GM19099 (cell line): Measurements from ENCODE around the gene OSBPL6.

Experiments
- POLR2A ChIP-seq: IDR thresholded peaks from 3 replicates; pipeline ENCODE4 v1.6.1; 2011; ENCODE audit warnings: low read depth; ENCODE audit not compliant: insufficient read length; ENCODE audit errors: extremely low read depth

Gene OSBPL6

DNA sequence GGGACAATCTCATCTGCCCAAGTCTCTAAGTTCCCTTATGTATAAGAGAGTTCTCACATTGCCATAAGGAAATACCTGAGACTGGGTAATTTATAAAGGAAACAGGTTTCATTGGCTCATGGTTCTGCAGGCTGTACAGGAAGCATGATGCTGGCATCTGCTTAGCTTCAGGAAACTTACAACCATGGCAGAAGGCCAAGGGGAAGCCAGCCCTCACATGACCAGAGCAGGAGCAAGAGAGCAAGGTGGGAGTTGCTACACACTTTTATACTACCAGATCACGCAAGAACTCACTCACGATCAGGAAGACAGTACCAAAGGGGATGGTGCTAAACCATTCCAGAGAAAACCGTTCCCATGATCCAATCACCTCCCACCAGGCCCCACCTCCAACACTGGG, 182.7 kb downstream of the OSBPL6 start:
- no peak for TF ChIP-seq POLR2A

DNA sequence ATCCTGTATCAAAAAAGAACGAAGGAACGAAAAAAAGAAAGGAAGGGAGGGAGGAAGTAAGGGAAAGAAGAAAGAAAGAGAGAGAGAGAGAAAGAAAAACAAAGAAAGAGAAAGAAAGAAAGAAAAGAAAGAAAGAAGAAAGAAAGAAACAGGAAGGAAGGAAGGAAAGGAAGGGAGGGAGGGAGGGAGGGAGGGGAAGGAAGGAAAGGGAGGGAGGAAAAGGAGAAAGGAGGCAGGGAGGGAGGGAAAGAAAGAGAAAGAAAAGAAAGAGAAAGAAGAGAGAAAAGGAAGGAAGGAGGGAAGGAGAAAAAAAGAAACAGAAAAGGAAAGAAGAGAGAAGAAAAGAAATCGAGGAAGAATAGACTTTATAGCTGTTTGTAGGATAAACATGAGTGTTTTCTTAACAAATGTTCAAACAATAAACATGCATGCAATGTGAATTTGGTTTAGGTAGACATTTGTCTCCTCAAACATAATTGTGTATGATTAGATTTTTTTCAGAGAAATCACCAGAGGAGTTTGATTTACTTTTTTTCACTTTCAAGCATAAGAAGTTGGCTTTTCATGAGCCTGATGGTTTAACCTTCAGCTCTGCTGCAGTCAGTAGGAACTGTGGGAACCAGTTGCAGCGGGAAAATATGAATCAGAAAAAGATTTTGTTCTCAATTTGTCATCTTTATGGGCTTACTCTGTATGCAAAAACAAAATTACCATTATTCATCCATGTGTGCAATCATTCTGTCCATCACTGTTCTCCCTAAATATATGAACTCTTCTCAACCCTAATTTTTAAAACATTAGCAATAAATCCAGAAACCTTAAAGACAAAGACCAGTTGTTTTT, 185.1 kb downstream of the OSBPL6 start:
- TF ChIP-seq POLR2A, result no peak

DNA sequence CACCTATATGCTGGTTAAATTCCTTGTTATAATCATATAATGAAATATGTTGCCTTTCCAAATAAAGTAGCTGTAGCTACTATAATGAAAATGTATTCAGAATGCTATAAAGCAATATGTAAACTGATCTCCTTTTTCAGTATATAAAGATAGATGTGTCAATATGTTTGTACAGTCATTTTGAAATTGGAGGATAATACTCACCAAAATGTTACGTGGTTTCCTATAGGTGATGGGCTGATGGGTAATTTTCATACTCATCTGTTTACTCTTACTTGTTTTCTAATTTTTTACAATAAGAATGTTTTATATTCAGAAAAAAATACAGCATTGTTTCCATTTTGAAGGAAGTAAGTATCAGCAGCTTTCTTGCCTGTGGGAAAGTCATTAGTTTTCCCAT, 186.5 kb downstream of the OSBPL6 start:
- TF ChIP-seq POLR2A, result no peak

DNA sequence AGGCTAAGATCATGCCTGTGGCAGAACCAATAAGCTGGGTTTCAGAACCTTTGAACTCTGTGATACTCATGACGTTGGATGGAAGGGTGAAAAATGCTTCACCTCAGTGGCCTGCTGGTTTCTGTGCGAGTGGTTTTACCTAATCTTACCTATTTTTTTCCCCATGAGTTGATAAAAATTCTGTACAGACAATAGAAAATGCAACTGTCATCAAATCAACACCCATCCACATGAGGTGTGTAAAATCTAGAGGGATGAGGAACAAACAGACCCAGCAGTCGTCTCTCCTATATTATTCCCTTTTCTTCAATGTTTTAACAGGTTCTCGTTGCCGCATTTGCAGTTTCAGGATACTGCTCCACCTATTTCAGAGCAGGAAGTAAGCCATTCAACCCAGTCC, 189.4 kb downstream of the OSBPL6 start:
- no peak for TF ChIP-seq POLR2A

DNA sequence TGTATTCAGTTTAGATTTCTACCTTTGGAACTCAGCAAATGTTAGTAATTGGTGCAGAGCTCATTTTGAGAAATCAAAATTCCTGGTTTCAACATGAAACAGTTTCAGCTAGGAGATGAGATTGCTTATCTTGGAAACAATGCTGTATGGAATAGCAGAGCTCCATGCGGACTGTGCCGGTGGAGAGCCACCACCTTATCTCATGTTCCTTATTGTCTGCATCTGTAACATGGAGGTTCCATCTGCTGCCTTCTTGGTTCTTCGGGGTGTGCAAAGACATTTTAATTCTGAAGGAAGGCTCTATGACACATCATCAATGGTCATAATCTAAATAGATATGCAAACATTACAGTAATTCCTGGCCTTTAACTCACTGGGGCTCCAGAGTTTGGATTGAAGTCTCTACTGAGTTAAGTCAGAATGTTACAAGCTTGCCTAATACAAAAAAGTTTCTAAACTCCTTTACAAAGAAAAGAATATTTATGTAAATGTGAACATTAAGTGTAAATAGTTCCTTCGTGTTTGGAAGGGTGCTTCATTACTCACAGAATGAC, 191.4 kb downstream of the OSBPL6 start:
- TF ChIP-seq POLR2A, result no peak

DNA sequence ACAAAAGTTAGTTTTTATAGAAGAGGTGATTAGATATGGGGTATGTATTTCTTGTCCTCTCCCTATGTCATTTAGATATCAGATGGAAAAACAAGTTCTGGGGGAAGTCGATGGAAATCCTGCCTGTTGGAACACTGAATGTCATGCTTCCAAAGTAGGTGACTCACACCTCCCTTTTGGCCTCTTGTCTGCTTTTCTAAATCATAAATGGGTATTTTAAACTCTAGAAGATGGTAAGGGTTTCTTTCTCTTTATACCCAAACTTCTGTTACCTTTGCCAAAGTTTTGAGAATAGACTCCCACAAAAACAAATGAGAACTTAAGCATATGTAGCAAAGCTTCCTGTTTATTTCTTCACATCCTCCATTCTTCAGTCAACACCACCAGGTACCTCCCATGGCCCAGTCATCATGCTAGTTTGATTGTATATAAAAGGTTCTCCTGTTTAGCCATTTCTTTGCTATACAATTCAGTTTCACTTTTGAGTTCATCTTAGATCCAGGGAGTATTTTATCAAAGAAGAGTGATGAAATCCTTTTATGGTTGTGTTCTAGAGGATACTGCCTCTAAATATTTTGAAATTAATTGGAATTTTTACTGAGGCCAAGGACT, 192.8 kb downstream of the OSBPL6 start:
- TF ChIP-seq POLR2A, result no peak

DNA sequence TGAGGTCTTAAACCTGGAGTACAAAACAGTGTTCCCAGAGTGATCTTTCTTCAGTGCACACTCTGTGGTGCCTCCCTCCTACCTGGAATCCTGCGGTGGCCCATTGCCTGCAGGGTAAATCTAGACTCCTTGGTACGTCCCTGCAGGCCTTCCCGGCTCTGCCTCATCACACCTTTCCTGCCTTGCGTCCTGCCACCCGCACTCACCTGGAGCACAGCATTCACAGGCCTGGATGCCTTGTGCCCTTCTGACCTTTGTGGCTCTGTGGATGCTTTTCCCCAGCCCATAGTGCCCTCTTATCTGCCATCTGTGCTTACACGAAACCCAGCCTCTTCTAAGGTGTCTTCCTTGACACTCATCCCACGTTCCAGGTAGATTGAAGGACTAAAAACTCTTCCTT, 194.0 kb downstream of the OSBPL6 start:
- TF ChIP-seq POLR2A, result no peak

DNA sequence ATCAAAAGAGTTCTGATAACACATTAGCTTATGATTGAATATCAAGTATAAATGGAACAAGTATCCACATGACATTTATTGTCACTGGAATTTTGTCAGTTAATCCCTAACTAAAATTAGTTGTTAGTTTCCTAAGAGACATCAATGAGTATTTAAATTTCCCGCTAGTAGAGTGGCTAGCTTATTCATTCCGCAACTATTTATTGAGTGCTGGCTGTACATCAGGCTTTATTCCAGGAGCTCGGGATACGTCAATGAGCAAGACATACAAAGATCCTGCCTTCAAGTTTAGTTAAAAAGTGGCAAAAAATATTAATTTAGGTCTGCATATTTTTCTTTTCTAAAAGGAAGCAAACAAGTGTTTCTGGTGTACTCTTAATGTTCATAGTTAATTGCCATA, 197.4 kb downstream of the OSBPL6 start:
- TF ChIP-seq POLR2A, result no peak

DNA sequence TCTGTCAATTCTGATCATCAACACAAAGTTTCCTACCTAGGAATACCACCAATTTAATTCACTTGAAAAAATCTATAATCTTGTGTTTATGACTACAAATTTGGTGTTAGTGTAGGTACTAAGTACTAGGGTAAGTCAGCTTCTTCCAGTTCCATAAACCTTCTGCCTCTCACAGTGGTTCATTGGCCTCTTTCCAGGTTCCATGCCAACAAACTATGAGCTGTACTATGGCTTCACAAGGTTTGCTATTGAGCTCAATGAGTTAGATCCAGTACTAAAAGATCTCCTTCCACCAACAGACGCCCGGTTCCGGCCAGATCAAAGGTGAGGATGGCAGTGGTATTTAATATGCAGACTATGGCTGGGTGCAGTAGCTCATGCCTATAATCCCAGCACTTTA, 197.9 kb downstream of the OSBPL6 start:
- no peak for TF ChIP-seq POLR2A

DNA sequence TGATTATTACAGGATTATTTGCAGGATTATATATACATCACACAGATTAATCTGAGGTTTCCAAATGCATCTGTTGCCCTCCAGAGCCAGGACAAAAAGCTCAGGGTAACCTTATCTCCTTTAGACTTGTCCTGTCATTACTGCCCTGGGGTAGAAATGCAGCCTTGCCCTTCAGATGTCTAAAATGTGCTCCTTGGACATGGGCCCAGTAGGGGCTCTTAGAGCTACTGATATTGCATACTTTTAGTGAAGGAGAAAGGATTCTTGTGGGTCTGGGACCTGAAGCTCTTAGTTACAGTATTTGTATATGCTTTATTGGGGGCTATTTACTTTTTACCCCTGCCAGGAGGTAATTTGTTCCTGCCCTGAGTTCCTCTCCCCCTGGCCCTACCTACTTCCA, 200.5 kb downstream of the OSBPL6 start:
- no peak for TF ChIP-seq POLR2A

DNA sequence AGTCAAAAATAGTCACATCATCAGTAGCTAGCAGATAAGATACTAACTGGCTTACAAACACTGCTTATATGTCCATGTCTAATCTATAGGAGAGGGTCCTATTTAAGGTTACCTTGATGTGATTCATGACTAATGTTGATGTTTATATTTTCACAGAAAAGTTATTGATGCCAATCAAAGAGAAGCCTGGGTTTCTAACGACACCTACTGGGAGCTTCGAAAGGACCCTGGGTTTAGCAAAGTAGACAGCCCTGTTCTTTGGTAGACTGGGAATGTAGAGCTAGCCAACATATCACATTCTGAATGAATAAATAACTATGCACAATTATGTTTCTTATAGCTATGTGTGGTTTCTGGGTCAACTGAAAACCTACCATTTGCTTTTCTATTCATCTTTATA, 201.0 kb downstream of the OSBPL6 start:
- TF ChIP-seq POLR2A, result no peak

DNA sequence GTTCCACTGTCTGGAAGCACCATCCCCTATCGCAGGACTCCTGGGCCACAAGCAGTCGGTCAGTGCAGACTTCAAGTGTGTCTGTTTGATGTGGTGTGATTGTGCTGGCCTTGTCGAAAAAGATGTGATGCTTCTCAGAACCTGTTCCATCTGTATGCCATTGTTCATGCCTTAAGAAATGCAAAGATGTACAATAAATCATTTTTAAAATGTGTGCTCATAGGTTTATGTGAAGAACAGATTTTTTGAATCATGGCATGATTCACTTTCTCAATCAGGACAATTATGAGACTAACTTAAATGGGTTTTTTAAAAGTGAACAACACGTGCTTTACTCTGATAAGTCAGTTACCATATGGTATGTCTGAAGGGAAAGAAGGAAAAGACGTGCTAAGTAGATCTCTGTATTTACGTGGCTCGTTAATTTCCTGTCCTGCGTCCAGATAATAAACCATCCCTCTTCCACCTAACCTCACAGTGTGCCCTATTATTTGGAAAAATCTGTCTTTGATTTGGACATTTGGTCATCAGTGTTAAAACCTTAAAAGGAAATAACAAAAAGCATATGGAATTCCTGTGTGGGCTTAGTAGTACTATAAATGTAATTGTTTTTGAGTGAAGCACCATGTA, 201.7 kb downstream of the OSBPL6 start:
- no peak for TF ChIP-seq POLR2A

DNA sequence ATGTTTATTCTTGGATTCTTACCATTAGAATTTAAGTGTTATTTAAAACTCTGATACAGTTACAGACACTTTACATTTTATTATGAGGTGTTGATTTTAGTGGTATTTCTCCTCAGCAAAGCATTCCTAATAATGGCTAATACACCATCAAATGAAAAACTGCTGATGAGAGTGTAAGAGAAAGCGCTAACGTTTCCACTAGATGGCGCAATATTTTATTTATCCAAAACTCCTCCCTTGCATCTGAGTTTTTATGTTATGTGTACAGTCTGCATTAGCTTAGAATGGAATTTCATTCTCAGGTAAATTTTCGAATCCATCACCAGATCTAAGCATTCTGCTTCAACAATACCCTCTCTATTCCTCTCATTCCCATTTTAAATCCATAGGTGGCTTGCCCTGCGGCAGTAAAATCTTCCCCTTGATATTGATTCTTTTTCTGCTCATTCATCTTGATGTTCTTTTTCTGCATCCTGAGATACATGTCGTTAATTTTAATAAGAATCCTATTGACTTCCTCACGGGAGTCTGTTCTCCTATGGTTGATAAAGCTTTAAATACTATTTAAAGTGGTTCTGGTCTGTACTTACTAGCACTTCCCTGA, 202.8 kb downstream of the OSBPL6 start:
- TF ChIP-seq POLR2A, result no peak

DNA sequence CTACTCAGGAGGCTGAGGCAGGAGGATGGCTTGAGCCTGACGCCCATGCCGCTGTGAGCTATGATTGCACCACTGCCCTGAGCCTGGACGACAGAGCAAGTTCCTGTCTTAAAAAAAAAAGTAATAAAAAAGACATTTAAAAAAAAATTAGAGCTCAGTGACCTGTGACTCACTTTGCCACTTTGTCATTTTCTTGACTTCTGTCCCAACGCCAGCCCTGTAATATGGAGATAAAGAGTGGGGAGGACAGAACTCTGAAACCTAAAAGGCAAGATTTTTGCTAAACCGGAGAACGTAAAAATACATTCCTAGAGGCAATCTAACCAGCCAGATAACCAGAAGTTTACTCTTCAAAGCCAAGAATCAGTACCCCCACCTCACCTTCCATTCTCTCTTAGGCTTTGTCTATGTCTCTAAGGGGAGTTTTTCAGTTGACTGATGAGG, 207.7 kb downstream of the OSBPL6 start:
- TF ChIP-seq POLR2A, result no peak

DNA sequence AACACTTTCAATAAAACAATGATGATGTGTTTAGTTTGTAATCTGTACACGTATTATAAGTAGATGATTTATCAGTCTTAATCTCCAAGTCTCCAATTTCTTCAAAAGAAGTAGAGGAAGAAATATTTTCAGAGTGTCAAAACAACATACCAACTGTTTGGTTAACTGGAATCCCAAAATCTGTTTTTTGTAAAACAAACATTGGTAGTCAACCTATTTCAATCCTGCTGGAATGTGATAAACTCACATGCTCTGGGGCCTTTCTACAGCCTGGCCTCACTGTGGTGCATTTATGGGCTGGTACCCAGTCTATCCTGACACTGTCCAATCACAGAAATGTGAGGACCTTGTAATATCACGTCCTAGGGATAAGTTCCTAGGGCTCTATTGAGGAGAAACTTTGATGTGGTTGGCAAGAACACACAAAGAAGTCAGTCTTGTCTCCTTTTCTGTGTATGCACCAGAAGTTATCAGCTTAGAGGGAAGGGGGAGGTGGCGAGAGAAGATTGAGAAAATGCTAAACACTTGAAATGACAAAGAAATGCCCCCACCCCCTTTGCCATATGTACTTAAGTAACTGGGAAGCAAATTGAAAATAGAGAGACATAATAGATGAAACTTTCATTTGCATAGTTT, 209.5 kb downstream of the OSBPL6 start:
- TF ChIP-seq POLR2A, result no peak
